Epidermal melanocyte (primary cell): Measurements from ENCODE around the gene GOLGA6L24.
"Not testable (repeated sequence)": the region's sequence is repeated elsewhere in the genome, so short reads cannot be mapped to it uniquely, and the experiment has no call there.

Experiments
- DNase-seq: peaks from one replicate; pipeline ENCODE4 v3.0.0; 2011; ENCODE audit warnings: low spot score; ENCODE audit not compliant: insufficient read length

The GOLGA6L24 gene

GRCh38 chr15:28357984-28358383, at the start of gene GOLGA6L24:
Gene GOLGA6L24 (minus strand): TSS chr15:28358084. CDS start chr15:28358023, 61 bp downstream.
- not testable (repeated sequence) for DNase-seq

GRCh38 chr15:28402774-28403435, 45.0 kb upstream of the GOLGA6L24 start:
- DNase-seq = not testable (repeated sequence)

GRCh38 chr15:28396022-28396421, 38.1 kb upstream of the GOLGA6L24 start:
- DNase-seq = not testable (repeated sequence)

GRCh38 chr15:28380053-28380452, 22.2 kb upstream of the GOLGA6L24 start:
- not testable (repeated sequence) for DNase-seq

GRCh38 chr15:28378364-28378763, 20.5 kb upstream of the GOLGA6L24 start, which contains the start of gene GOLGA8F:
Gene GOLGA8F (plus strand): TSS chr15:28378664. CDS start chr15:28378762, 98 bp downstream.
- DNase-seq = not testable (repeated sequence)

GRCh38 chr15:28365502-28365901, 7.6 kb upstream of the GOLGA6L24 start:
- not testable (repeated sequence) for DNase-seq

- DNase-seq = not testable (repeated sequence)
These were observed 35.7 kb downstream of the GOLGA6L24 start, which contains the start of gene HERC2 for GRCh38 chr15:28322129-28322588. Gene HERC2 (minus strand): TSS chr15:28322179. CDS start chr15:28321433, 746 bp downstream.

GRCh38 chr15:28321358-28322078, 36.4 kb downstream of the GOLGA6L24 start:
- DNase-seq = not testable (repeated sequence)

- not testable (repeated sequence) for DNase-seq
These were observed 38.2 kb downstream of the GOLGA6L24 start for GRCh38 chr15:28319725-28320124.

GRCh38 chr15:28318828-28319227, 39.1 kb downstream of the GOLGA6L24 start:
- not testable (repeated sequence) for DNase-seq

GRCh38 chr15:28318122-28318521, 39.8 kb downstream of the GOLGA6L24 start:
- DNase-seq = not testable (repeated sequence)

- not testable (repeated sequence) for DNase-seq
These were observed 40.9 kb downstream of the GOLGA6L24 start for GRCh38 chr15:28316958-28317357.

- DNase-seq = not testable (repeated sequence)
These were observed 47.4 kb downstream of the GOLGA6L24 start for GRCh38 chr15:28310454-28310853.

- not testable (repeated sequence) for DNase-seq
These were observed 49.2 kb downstream of the GOLGA6L24 start for GRCh38 chr15:28308718-28309117.
